Suprapubic skin (tissue), 4 donors: ENCODE measurements around the gene ADA. TPM values are rescaled to one million over a fixed set of nuclear protein-coding genes. Genes with fewer than 3 reads are reported as not detected.

Experiments
- DNase-seq, 2 donors: peaks; one replicate each; pipeline ENCODE4 v3.0.0-alpha.2; 2019; ENCODE audit warnings: low spot score in 2 of 2
- H3K27ac ChIP-seq: fragments of 200-600 bp; sonication (generic); one replicate; pipeline ENCODE4 v1.5.1; 2019
- H3K27me3 ChIP-seq: fragments of 200-600 bp; sonication (generic); one replicate; pipeline ENCODE4 v1.5.1; 2019
- H3K36me3 ChIP-seq: fragments of 200-600 bp; sonication (generic); one replicate; pipeline ENCODE4 v1.5.1; 2019
- H3K4me1 ChIP-seq: fragments of 200-600 bp; sonication (generic); one replicate; pipeline ENCODE4 v1.5.1; 2019
- H3K4me3 ChIP-seq: fragments of 200-600 bp; sonication (generic); one replicate; pipeline ENCODE4 v1.5.1; 2019; ENCODE audit warnings: mild to moderate bottlenecking
- H3K9me3 ChIP-seq: fragments of 200-600 bp; sonication (generic); one replicate; pipeline ENCODE4 v1.5.1; 2019
- EP300 ChIP-seq: sonication (generic); formaldehyde crosslinking; IDR thresholded peaks from one replicate; pipeline ENCODE4 v1.6.1; 2017; ENCODE audit warnings: antibody characterized with exemption
- POLR2A ChIP-seq, 2 donors: fragments of 450-650 bp; IDR thresholded peaks; one replicate each; pipeline ENCODE4 v1.6.1; 2017; ENCODE audit warnings: antibody characterized with exemption in 2 of 2, mild to moderate bottlenecking in 2 of 2, moderate library complexity in 2 of 2
- POLR2AphosphoS5 ChIP-seq, 3 donors: sonication (generic); formaldehyde crosslinking; IDR thresholded peaks; one replicate each; pipeline ENCODE4 v1.6.1; 2017; ENCODE audit warnings: antibody characterized with exemption in 3 of 3
- WGBS: methylation state at CpG from one replicate; pipeline ENCODE4 v1.1.5; 2018; 5-methylcytosine and 5-hydroxymethylcytosine counted together
- total RNA-seq, 4 donors: library from RNA; depleted of rRNA; stranded (reverse); fragments of >200 nt; gene quantifications; one replicate each; pipeline ENCODE4 v1.1.0, GENCODE V29; 2016
- TF ChIP-seq, protein P1 (sequence below), 2 donors: fragments of 200-600 bp in 1 of 2; fragments of 450-650 bp in 1 of 2; sonication (generic) in 1 of 2; IDR thresholded peaks; one replicate each; pipeline ENCODE4 v1.5.1; 2016 to 2019; ENCODE audit warnings: antibody characterized with exemption in 2 of 2, mild to moderate bottlenecking in 1 of 2, moderate library complexity in 1 of 2

ADA gene
- total RNA-seq, 4 donors from 2014 or later, result 4.1 to 9.4 (median 7.8) TPM

DNA sequence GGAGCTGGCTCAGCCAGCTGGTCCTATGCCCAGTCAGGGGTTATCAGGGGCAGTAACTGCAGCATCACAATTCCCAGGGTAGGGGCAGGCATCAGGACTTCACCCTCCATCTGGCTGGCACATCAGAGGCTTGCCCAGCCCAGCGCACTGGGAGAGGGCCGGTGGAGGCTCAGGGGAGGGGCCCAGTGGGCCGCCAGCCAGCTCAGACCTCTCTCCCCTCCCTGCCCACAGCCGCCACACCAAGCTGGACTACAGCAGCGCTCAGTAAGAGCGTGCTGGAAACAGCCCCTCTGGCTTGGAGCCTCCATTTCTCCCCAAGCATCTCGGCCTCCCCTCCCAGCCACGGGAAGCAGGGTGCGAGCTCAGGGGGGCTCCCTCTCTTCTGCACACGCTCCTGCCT lies 22.0 kb downstream of the ADA start:
- no peaks in the 10 kb centered on the region for H3K27me3 ChIP-seq
- TF ChIP-seq POLR2A (IDR thresholded peaks at IDR 0.05) (no peak), EP300 (no peak), POLR2AphosphoS5 (IDR thresholded peaks at IDR 0.05) (no peak)
- TF ChIP-seq, protein P1, sequence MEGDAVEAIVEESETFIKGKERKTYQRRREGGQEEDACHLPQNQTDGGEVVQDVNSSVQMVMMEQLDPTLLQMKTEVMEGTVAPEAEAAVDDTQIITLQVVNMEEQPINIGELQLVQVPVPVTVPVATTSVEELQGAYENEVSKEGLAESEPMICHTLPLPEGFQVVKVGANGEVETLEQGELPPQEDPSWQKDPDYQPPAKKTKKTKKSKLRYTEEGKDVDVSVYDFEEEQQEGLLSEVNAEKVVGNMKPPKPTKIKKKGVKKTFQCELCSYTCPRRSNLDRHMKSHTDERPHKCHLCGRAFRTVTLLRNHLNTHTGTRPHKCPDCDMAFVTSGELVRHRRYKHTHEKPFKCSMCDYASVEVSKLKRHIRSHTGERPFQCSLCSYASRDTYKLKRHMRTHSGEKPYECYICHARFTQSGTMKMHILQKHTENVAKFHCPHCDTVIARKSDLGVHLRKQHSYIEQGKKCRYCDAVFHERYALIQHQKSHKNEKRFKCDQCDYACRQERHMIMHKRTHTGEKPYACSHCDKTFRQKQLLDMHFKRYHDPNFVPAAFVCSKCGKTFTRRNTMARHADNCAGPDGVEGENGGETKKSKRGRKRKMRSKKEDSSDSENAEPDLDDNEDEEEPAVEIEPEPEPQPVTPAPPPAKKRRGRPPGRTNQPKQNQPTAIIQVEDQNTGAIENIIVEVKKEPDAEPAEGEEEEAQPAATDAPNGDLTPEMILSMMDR (IDR thresholded peaks at IDR 0.05), result no peak
- H3K4me3 ChIP-seq, result no peak overlapping the region
- H3K4me1 ChIP-seq, result no peaks in the 10 kb centered on the region
- no peak overlapping the region for H3K27ac ChIP-seq
- DNase-seq, result no peak
- H3K36me3 ChIP-seq, result peaks cover 13% of the 10 kb centered on the region
- no peaks in the 10 kb centered on the region for H3K9me3 ChIP-seq
- WGBS, result 73% methylated on average over 10 of the region's 10 CpGs

DNA sequence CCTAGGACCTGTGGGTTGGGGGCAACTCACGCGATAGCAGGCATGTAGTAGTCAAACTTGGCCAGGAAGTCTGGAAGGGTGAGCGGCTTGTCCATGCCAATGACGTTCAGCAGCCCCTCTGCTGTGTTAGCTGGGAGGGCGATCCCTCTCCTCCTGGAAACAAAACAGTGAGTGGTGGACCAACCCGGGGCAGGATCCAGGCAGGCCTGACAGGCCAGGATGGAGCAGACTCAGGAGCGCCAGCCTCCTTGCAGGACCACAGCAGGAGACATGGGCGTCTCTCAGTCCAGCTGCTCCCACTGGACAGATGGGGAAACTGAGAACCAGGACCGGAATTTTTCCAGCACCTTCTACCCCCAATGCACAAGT lies 22.5 kb downstream of the ADA start:
- 97% methylated on average over 8 of the region's 9 CpGs for WGBS
- no peaks in the 10 kb centered on the region for H3K9me3 ChIP-seq
- H3K36me3 ChIP-seq, result peaks cover 15% of the 10 kb centered on the region

DNA sequence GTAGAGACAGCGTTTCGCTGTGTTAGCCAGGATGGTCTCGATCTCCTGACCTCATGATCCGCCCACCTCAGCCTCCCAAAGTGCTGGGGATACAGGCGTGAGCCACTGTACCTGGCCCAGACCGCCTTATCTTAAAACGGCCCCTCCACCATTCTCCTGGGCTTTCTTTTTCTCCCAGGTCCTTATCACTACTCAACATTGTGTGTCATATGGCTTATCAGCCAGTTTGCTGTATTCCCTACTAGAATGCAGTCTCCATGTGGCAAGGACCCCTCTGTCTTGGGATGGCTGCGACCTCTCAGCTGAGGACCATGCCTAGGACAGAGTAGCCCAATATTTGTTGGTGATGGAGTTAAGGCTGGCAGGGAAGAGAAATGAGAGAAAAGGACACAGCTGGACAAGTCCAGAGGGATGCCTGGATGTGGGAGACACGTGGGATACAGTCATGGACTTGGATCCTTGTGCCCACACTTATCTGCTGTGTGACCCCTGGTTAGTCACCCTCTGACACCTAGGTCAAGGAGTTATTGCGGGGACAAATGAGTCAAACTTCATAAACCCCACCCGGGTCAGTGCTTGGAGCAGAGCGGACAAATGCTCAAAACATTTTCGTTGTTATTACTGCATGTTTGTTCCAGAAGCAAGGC lies 24.0 kb downstream of the ADA start:
- no peaks in the 10 kb centered on the region for H3K4me1 ChIP-seq
- 92% methylated on average over 13 of the region's 13 CpGs for WGBS
- DNase-seq, result no peak
- no peaks in the 10 kb centered on the region for H3K9me3 ChIP-seq
- TF ChIP-seq POLR2A (IDR thresholded peaks at IDR 0.05), result no peak
- TF ChIP-seq POLR2AphosphoS5 (IDR thresholded peaks at IDR 0.05), result no peak
- TF ChIP-seq, protein P1 (IDR thresholded peaks at IDR 0.05), result no peak
- TF ChIP-seq EP300, result no peak
- no peaks in the 10 kb centered on the region for H3K27me3 ChIP-seq
- H3K36me3 ChIP-seq, result peaks cover 24% of the 10 kb centered on the region
- no peak overlapping the region for H3K27ac ChIP-seq
- no peak overlapping the region for H3K4me3 ChIP-seq

More for the DNA sequence above, 22.5 kb downstream of the ADA start:
- DNase-seq, result no peak
- no peak overlapping the region for H3K27ac ChIP-seq
- no peaks in the 10 kb centered on the region for H3K27me3 ChIP-seq
- H3K4me1 ChIP-seq, result no peaks in the 10 kb centered on the region
- no peak overlapping the region for H3K4me3 ChIP-seq
- TF ChIP-seq POLR2AphosphoS5 (IDR thresholded peaks at IDR 0.05) (no peak), EP300 (no peak), POLR2A (IDR thresholded peaks at IDR 0.05) (no peak)
- TF ChIP-seq, protein P1 (IDR thresholded peaks at IDR 0.05), result no peak

DNA sequence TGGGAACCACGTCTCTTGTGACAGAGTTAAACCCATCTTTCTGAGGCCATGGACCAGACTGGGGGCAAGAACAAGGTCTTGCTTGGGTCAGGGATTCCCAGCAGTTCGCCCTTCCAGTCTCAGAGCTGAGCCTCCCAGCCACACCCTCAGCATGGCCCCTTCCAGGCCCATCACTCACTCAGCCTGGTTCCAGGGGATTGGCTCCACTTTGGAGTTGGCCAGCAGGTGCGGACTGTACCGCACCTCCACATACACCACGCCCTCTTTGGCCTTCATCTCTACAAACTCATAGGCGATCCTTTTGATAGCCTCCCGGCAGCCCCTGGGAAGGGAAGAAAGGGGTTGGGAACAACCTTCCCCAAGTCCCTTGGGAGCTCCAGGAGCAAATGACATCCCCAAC lies 25.2 kb downstream of the ADA start:
- TF ChIP-seq, protein P1 (IDR thresholded peaks at IDR 0.05), result no peak
- TF ChIP-seq EP300, result no peak
- TF ChIP-seq POLR2AphosphoS5 (IDR thresholded peaks at IDR 0.05), result no peak
- no peak for TF ChIP-seq POLR2A (IDR thresholded peaks at IDR 0.05)
- Histone ChIP-seq H3K36me3 (peaks cover 33% of the 10 kb centered on the region), H3K9me3 (no peaks in the 10 kb centered on the region), H3K27ac (no peak overlapping the region), H3K4me3 (no peak overlapping the region), H3K4me1 (no peaks in the 10 kb centered on the region), H3K27me3 (no peaks in the 10 kb centered on the region)
- no peak for DNase-seq
- WGBS, result 93% methylated on average over 7 of the region's 7 CpGs

DNA sequence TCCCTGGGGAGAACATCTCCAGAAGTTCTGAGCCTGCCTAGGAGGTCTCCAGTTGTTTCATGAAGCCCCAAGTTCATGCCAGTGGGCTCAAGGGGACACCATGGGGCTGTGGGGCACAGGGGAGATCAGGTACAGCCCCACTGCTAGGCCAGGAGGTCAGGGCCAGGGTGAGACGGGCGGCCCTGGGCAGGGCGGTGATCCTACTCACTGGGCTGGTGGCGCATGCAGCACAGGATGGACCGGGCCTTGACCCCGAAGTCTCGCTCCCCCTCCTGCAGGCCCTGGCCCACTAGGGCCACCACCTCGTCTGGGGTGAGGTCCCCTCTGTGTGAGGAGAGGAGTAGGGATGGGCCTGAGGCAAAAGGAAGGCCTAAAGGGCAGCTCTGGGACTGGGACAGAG lies 26.1 kb downstream of the ADA start:
- TF ChIP-seq EP300 (no peak), POLR2AphosphoS5 (IDR thresholded peaks at IDR 0.05) (no peak)
- no peak overlapping the region for H3K4me3 ChIP-seq
- H3K27me3 ChIP-seq, result no peaks in the 10 kb centered on the region
- no peak overlapping the region for H3K27ac ChIP-seq
- 97% methylated on average over 7 of the region's 8 CpGs for WGBS
- no peak for DNase-seq
- H3K4me1 ChIP-seq, result no peaks in the 10 kb centered on the region
- H3K9me3 ChIP-seq, result no peaks in the 10 kb centered on the region
- peaks cover 41% of the 10 kb centered on the region for H3K36me3 ChIP-seq

DNA sequence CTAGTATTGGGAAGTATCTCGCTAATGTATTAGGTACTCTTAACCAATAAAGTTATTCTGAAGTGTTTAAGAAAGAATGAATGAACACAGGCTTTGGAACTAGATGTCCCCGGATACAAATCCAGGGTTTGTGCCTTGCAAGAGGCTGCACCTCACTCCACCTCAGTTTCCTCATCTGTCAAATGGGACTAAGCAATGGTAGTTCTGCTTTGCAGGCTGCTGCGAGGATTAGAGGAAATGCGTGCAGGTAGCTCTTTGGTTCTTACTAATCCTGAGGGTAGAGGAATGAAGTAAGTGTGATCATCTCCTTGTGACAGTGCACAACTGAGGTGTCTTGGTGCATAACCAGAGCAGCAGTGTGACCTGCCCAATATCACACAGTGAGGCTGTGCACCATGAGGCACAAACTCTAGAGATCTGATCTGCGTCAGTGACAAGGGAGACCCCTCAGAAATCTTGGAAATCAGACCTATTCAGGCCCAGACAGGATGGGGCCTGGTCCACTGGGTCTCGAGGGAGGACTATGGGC lies 26.7 kb downstream of the ADA start:
- TF ChIP-seq EP300 (no peak), POLR2AphosphoS5 (IDR thresholded peaks at IDR 0.05) (no peak), POLR2A (IDR thresholded peaks at IDR 0.05) (no peak)
- TF ChIP-seq, protein P1 (IDR thresholded peaks at IDR 0.05), result no peak
- Histone ChIP-seq H3K4me1 (no peaks in the 10 kb centered on the region), H3K9me3 (no peaks in the 10 kb centered on the region), H3K36me3 (peaks cover 47% of the 10 kb centered on the region), H3K27me3 (no peaks in the 10 kb centered on the region), H3K27ac (no peak overlapping the region), H3K4me3 (no peak overlapping the region)
- no peak for DNase-seq
- 100% methylated on average over 6 of the region's 6 CpGs for WGBS
